Activated T-cell treated with anti-CD3 and anti-CD28 coated beads for 24 hours (primary cell): ENCODE data around the gene ENOPH1.
"Not testable (repeated sequence)": the region's sequence is repeated elsewhere in the genome, so short reads cannot be mapped to it uniquely, and the experiment has no call there.

Experiments used
- DNase-seq: peaks from one replicate; pipeline ENCODE4 v3.0.0-alpha.2; 2020; ENCODE audit warnings: low read depth

The ENOPH1 gene

GRCh38 chr4:82430193-82430963, at the start of gene ENOPH1, which contains the start of gene HNRNPDL:
Gene ENOPH1 (plus strand): TSS chr4:82430590. CDS start chr4:82430830, 240 bp downstream.
Gene HNRNPDL (minus strand): TSS chr4:82430462. CDS start chr4:82429690, 772 bp downstream.
- peak; percentile 99 for DNase-seq

GRCh38 chr4:82380831-82381230, 49.6 kb upstream of the ENOPH1 start:
- no peak for DNase-seq

GRCh38 chr4:82381235-82381634, 49.2 kb upstream of the ENOPH1 start:
- no peak for DNase-seq

- DNase-seq: no peak
Observed at GRCh38 chr4:82381661-82382296, 48.6 kb upstream of the ENOPH1 start.

GRCh38 chr4:82382751-82383150, 47.6 kb upstream of the ENOPH1 start:
- no peak for DNase-seq

GRCh38 chr4:82386312-82386711, 44.1 kb upstream of the ENOPH1 start:
- not testable (repeated sequence) for DNase-seq

GRCh38 chr4:82388405-82388804, 42.0 kb upstream of the ENOPH1 start:
- DNase-seq: no peak

GRCh38 chr4:82390061-82390460, 40.3 kb upstream of the ENOPH1 start:
- not testable (repeated sequence) for DNase-seq

- no peak for DNase-seq
Observed at GRCh38 chr4:82394896-82395295, 35.5 kb upstream of the ENOPH1 start.

GRCh38 chr4:82397527-82397926, 32.9 kb upstream of the ENOPH1 start:
- DNase-seq: no peak

- no peak for DNase-seq
Observed at GRCh38 chr4:82398263-82398662, 32.1 kb upstream of the ENOPH1 start.

GRCh38 chr4:82401600-82401999, 28.8 kb upstream of the ENOPH1 start:
- DNase-seq: no peak

GRCh38 chr4:82402196-82402775, 28.1 kb upstream of the ENOPH1 start:
- DNase-seq: no peak

GRCh38 chr4:82403725-82404124, 26.7 kb upstream of the ENOPH1 start:
- DNase-seq: no peak

GRCh38 chr4:82415061-82415460, 15.3 kb upstream of the ENOPH1 start:
- not testable (repeated sequence) for DNase-seq

- no peak for DNase-seq
Observed at GRCh38 chr4:82415922-82416365, 14.4 kb upstream of the ENOPH1 start.

GRCh38 chr4:82419451-82419850, 10.9 kb upstream of the ENOPH1 start:
- DNase-seq: no peak

- no peak for DNase-seq
Observed at GRCh38 chr4:82421796-82422560, 8.4 kb upstream of the ENOPH1 start.

GRCh38 chr4:82422616-82423015, 7.8 kb upstream of the ENOPH1 start:
- no peak for DNase-seq

GRCh38 chr4:82423245-82424054, 6.9 kb upstream of the ENOPH1 start:
- DNase-seq: no peak

- DNase-seq: no peak
Observed at GRCh38 chr4:82425478-82425877, 4.9 kb upstream of the ENOPH1 start.
